Coronary artery (tissue), 2 donors: Measurements from ENCODE around the gene C1orf185.
"Not testable (repeated sequence)": the region's sequence is repeated elsewhere in the genome, so short reads cannot be mapped to it uniquely, and the experiment has no call there.

Source experiments
- DNase-seq: peaks from one replicate; pipeline ENCODE4 v3.0.0-alpha.2; 2017; ENCODE audit warnings: low spot score
- H3K27ac ChIP-seq, 2 donors: fragments of 200-600 bp; sonication (generic); one replicate each; pipeline ENCODE4 v1.5.1; 2016 to 2019
- H3K4me3 ChIP-seq: fragments of 200-600 bp; sonication (generic); 2 replicates; pipeline ENCODE4 v1.5.1; 2016; ENCODE audit warnings: mild to moderate bottlenecking, moderate library complexity
- TF ChIP-seq, protein P1 (sequence below): fragments of 200-600 bp; sonication (generic); IDR thresholded peaks from one replicate; pipeline ENCODE4 v1.5.1; 2019; ENCODE audit warnings: antibody characterized with exemption

Gene C1orf185

DNA sequence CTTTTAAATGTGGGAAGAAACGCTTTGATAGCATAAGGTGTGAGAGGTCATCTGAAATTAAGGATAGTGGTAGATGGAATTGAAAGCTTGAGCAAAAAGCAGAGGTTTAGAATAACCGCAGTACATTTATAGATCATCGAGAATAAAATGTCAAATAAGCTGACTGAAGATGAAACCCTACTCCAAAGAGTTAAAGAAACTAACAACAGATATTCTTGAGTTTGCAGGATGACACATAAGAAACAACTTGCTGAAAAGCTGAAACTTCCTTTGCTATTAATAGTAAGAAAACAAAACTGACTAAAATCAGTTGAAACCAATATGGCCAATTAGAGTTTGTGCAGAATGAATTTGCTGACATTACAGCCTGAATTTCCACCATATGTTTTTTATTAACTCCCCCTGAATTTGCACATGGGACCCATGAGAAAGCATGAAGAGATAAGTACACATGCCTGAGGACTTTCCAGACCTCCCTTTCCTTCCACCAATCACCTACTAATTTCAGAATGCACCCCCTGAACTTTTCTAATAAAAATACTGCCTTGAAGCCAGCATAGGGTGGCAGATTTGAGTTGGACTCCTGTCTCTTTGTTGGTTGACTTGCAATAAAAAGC, 1.7 kb upstream of the C1orf185 start:
- TF ChIP-seq, protein P1, sequence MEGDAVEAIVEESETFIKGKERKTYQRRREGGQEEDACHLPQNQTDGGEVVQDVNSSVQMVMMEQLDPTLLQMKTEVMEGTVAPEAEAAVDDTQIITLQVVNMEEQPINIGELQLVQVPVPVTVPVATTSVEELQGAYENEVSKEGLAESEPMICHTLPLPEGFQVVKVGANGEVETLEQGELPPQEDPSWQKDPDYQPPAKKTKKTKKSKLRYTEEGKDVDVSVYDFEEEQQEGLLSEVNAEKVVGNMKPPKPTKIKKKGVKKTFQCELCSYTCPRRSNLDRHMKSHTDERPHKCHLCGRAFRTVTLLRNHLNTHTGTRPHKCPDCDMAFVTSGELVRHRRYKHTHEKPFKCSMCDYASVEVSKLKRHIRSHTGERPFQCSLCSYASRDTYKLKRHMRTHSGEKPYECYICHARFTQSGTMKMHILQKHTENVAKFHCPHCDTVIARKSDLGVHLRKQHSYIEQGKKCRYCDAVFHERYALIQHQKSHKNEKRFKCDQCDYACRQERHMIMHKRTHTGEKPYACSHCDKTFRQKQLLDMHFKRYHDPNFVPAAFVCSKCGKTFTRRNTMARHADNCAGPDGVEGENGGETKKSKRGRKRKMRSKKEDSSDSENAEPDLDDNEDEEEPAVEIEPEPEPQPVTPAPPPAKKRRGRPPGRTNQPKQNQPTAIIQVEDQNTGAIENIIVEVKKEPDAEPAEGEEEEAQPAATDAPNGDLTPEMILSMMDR, result no peak
- no peak overlapping the region for H3K4me3 ChIP-seq

DNA sequence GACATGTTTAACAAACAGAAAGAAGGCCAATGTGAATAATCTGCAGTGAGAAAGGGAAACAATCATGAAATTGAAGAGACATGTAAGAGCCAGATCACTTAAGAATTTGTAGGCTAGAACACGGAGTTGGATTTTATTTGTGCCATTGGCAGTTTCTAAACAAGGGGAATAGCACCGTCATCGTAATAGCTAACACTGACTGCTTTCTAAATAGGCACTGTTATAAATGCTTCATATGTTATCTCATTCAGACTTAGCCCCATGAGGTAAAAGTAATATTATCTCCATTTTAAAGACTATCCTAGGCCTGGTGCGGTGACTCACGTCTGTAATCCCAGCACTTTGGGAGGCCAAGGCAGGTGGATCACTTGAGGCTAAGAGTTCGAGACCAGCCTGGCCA, 12.1 kb downstream of the C1orf185 start:
- H3K27ac ChIP-seq, result no peak overlapping the region
- DNase-seq, result no peak
- TF ChIP-seq, protein P1, result no peak

More for the DNA sequence above, 1.7 kb upstream of the C1orf185 start:
- no peak for DNase-seq
- H3K27ac ChIP-seq, result no peak overlapping the region

DNA sequence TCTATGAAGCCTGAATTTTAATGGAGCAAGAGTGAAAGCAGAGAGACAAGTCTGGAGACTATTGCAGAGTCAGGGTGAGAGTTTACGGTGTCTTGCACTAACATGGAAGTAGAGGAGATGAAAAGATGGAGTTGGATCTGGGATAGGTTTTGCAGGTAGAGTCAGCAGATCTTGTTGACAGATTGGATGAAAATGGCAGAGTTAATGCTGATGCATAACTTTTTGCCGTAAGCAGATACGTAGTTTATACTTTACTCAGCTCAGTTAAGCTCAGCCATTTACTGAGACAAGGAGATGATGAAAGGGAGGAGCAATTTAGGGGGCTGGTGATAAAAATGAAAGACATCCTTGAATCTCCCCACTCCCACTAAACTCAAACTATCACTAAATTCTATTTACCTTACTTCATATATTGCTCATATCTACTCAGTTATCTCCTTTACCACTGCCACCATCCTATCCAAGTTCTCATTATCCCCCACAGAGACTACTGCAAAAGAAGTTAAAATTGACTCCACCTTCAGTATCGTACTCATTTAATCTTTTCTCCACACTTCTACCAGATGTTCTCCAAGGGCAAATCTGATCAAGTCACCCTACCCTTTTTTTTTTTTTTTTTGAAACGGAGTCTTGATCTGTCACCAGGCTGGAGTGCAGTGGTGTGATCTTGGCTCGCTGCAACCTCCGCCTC, 13.8 kb downstream of the C1orf185 start:
- Histone ChIP-seq H3K27ac (no peak overlapping the region), H3K4me3 (no peak overlapping the region)
- no peak for DNase-seq
- TF ChIP-seq, protein P1, result no peak

More for the DNA sequence above, 12.1 kb downstream of the C1orf185 start:
- H3K4me3 ChIP-seq, result no peak overlapping the region

DNA sequence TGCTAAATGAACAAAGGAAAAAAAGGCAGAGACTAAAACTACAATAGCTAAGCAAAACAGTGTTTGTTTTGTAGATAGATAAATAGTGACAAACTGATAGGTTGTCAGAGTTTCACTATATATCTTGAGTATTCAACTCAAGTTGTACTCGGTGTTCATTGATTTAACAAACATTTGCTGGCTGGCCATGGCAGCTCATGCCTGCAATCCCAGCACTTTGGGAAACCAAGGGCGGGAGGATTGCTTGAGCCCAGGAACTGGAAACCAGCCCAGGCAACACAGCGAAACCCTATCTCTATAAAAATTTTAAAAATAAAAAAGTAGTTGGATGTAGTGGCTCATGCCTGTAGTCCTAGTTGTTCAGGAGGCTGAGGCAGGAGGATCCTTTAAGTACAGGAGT, 17.3 kb downstream of the C1orf185 start:
- DNase-seq, result no peak
- TF ChIP-seq, protein P1, result no peak
- Histone ChIP-seq H3K4me3 (no peak overlapping the region), H3K27ac (no peak overlapping the region)

DNA sequence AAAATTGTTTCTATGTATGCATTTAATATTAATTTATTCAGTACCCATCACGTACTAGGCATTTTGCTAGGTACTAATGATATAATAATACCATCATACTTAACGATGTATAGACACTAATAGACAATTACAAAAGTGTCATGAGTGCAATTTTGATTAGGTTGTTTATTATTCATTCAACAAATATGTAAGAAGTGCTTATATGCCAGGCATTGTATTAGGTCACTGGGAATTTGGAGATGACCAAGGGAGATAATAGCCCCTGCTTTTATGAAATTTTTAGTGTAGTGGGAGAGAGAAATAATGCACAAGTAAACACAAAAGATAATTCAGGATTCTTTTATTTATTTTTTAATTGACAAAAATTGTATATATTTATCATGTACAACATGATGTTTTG, 18.6 kb downstream of the C1orf185 start:
- Histone ChIP-seq H3K4me3 (no peak overlapping the region), H3K27ac (no peak overlapping the region)
- TF ChIP-seq, protein P1, result no peak
- DNase-seq, result no peak

DNA sequence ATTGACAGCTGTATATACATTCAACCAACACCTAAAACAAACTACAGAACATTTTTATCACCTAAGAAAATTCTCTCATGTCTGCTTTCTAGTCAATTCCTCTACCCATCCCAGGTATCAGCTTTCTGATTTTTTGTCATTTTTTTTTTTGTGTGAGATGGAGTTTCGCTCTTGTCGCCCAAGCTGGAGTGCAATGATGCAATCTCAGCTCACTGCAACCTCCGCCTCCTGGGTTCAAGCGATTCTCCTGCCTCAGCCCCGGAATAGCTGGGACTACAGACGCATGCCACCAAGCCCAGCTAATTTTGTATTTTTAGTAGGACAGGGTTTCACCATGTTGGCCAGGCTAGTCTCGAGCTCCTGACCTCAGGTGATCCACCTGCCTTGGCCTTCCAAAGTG, 25.1 kb downstream of the C1orf185 start:
- not testable (repeated sequence) for H3K27ac ChIP-seq, H3K4me3 ChIP-seq, DNase-seq

DNA sequence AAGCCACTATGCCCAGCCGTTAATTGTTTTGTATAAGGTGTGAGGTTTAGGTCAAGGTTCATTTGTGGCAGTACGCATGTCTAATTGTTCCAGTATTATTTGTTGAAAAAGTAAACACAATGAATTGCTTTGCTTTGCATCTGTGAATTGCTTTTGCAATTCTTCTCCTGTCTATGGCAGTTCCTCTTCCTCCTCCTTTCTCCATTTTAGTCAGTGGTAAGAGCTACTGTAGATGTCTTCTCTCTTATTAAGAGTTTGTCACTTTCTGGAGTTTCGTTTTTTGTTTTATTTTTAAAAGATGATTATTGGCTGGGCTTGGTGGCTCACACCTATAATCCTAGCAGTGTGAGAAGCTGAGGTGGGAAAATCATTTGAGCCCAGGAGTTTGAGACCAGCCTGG, 29.2 kb downstream of the C1orf185 start:
- no peak overlapping the region for H3K27ac ChIP-seq
- H3K4me3 ChIP-seq, result no peak overlapping the region
- DNase-seq, result no peak
- TF ChIP-seq, protein P1, result no peak
